Parathyroid adenoma (tissue), 2 donors: Measurements from ENCODE around the gene CDKL4.

ENCODE experiments used
- H2AFZ ChIP-seq: fragments of 300-600 bp; sonication (generic); one replicate; pipeline ENCODE4 v1.7.0; 2017; ENCODE audit warnings: antibody characterized with exemption, mild to moderate bottlenecking
- H3K27ac ChIP-seq: fragments of 300-600 bp; sonication (generic); one replicate; pipeline ENCODE4 v1.7.0; 2017
- H3K27me3 ChIP-seq: fragments of 300-600 bp; sonication (generic); one replicate; pipeline ENCODE4 v1.7.0; 2017; ENCODE audit warnings: low read length; ENCODE audit not compliant: control insufficient read depth, insufficient read depth
- H3K36me3 ChIP-seq: fragments of 300-600 bp; sonication (generic); one replicate; pipeline ENCODE4 v1.7.0; 2017; ENCODE audit warnings: low read length; ENCODE audit not compliant: control insufficient read depth, insufficient read depth
- H3K4me1 ChIP-seq: fragments of 300-600 bp; sonication (generic); one replicate; pipeline ENCODE4 v1.7.0; 2017; ENCODE audit warnings: control low read depth
- H3K4me2 ChIP-seq: fragments of 300-600 bp; sonication (generic); one replicate; pipeline ENCODE4 v1.7.0; 2017; ENCODE audit warnings: low read length
- H3K4me3 ChIP-seq: fragments of 300-600 bp; sonication (generic); one replicate; pipeline ENCODE4 v1.7.0; 2017; ENCODE audit warnings: low read depth, low read length
- H3K79me2 ChIP-seq: fragments of 300-600 bp; sonication (generic); one replicate; pipeline ENCODE4 v1.7.0; 2017; ENCODE audit warnings: control low read depth
- H3K9ac ChIP-seq: fragments of 300-600 bp; sonication (generic); one replicate; pipeline ENCODE4 v1.7.0; 2017; ENCODE audit warnings: mild to moderate bottlenecking
- H3K9me3 ChIP-seq: fragments of 300-600 bp; sonication (generic); one replicate; pipeline ENCODE4 v1.7.0; 2017; ENCODE audit warnings: low read length; ENCODE audit not compliant: control insufficient read depth
- CTCF ChIP-seq: fragments of 300-600 bp; sonication (generic); IDR thresholded peaks from one replicate; pipeline ENCODE4 v1.7.0; 2017; ENCODE audit warnings: antibody characterized with exemption, mild to moderate bottlenecking
- donor health status: primary hyperparathyroidism.

The CDKL4 gene

GRCh38 chr2:39217192-39217550 lies 26.6 kb downstream of the CDKL4 start:
- H3K9me3 ChIP-seq: no peaks in the 10 kb centered on the region
- no peak for TF ChIP-seq CTCF
- no peaks in the 10 kb centered on the region for H3K27me3 ChIP-seq
- H3K27ac ChIP-seq: no peak overlapping the region
- no peak overlapping the region for H3K4me3 ChIP-seq
- H3K36me3 ChIP-seq: no peaks in the 10 kb centered on the region
- H2AFZ ChIP-seq: no peak overlapping the region
- H3K9ac ChIP-seq: no peak overlapping the region
- H3K4me1 ChIP-seq: no peaks in the 10 kb centered on the region
- H3K4me2 ChIP-seq: no peak overlapping the region
- no peaks in the 10 kb centered on the region for H3K79me2 ChIP-seq

GRCh38 chr2:39216346-39217191 lies 27.2 kb downstream of the CDKL4 start:
- TF ChIP-seq CTCF: no peak
- Histone ChIP-seq H3K79me2 (no peaks in the 10 kb centered on the region), H3K27ac (no peak overlapping the region), H3K9me3 (no peaks in the 10 kb centered on the region), H2AFZ (no peak overlapping the region), H3K27me3 (no peaks in the 10 kb centered on the region), H3K9ac (no peak overlapping the region), H3K4me1 (no peaks in the 10 kb centered on the region), H3K4me3 (no peak overlapping the region), H3K36me3 (no peaks in the 10 kb centered on the region), H3K4me2 (no peak overlapping the region)

- H3K9ac ChIP-seq: no peak overlapping the region
Measured at GRCh38 chr2:39215545-39215944, 28.2 kb downstream of the CDKL4 start.

GRCh38 chr2:39213015-39213414 lies 30.8 kb downstream of the CDKL4 start:
- TF ChIP-seq CTCF: no peak
- no peaks in the 10 kb centered on the region for H3K79me2 ChIP-seq

More at GRCh38 chr2:39215545-39215944, 28.2 kb downstream of the CDKL4 start:
- no peaks in the 10 kb centered on the region for H3K4me1 ChIP-seq
- H3K9me3 ChIP-seq: no peaks in the 10 kb centered on the region
- H3K27me3 ChIP-seq: no peaks in the 10 kb centered on the region
- no peak overlapping the region for H2AFZ ChIP-seq
- no peaks in the 10 kb centered on the region for H3K79me2 ChIP-seq
- no peaks in the 10 kb centered on the region for H3K36me3 ChIP-seq
- no peak for TF ChIP-seq CTCF
- no peak overlapping the region for H3K27ac ChIP-seq
- no peak overlapping the region for H3K4me2 ChIP-seq
- no peak overlapping the region for H3K4me3 ChIP-seq

GRCh38 chr2:39210846-39211245 lies 32.9 kb downstream of the CDKL4 start:
- no peak for TF ChIP-seq CTCF
- Histone ChIP-seq H3K4me1 (no peaks in the 10 kb centered on the region), H3K9me3 (no peaks in the 10 kb centered on the region), H3K4me2 (no peak overlapping the region), H3K36me3 (no peaks in the 10 kb centered on the region), H3K27ac (no peak overlapping the region), H3K4me3 (no peak overlapping the region), H3K79me2 (no peaks in the 10 kb centered on the region), H3K9ac (no peak overlapping the region), H2AFZ (no peak overlapping the region), H3K27me3 (no peaks in the 10 kb centered on the region)

More at GRCh38 chr2:39213015-39213414, 30.8 kb downstream of the CDKL4 start:
- H3K9me3 ChIP-seq: no peaks in the 10 kb centered on the region
- H3K9ac ChIP-seq: no peak overlapping the region
- no peak overlapping the region for H3K4me3 ChIP-seq
- H3K27me3 ChIP-seq: no peaks in the 10 kb centered on the region
- H3K27ac ChIP-seq: no peak overlapping the region
- H3K36me3 ChIP-seq: no peaks in the 10 kb centered on the region
- H3K4me2 ChIP-seq: no peak overlapping the region
- H2AFZ ChIP-seq: no peak overlapping the region
- H3K4me1 ChIP-seq: no peaks in the 10 kb centered on the region
